Stimulated activated CD4-positive, alpha-beta T cell treated with anti-CD3 and anti-CD28 coated beads, Interleukin-2, amount 100 ng/mL, for 24 hours (primary cell): ENCODE measurements around the gene PTPRN2.
"Not testable (repeated sequence)": the region's sequence is repeated elsewhere in the genome, so short reads cannot be mapped to it uniquely, and the experiment has no call there.

Source experiments
- DNase-seq, 2 donors: peaks; one replicate each; pipeline ENCODE4 v3.0.0-alpha.2; 2020

Gene PTPRN2

DNA sequence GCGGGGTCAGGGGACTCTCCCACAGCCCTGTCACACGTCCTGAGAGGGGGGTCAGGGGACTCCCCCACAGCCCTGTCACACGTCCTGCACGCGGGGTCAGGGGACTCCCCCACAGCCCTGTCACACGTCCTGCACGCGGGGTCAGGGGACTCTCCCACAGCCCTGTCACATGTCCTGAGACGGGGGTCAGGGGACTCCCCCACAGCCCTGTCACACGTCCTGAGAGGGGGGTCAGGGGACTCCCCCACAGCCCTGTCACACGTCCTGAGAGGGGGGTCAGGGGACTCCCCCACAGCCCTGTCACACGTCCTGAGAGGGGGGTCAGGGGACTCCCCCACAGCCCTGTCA lies 210.8 kb downstream of the PTPRN2 start:
- DNase-seq: not testable (repeated sequence)

GRCh38 chr7:158376146-158376838 lies 211.3 kb downstream of the PTPRN2 start:
- DNase-seq: peak; percentile 16 to 24

GRCh38 chr7:158375034-158375433 lies 212.6 kb downstream of the PTPRN2 start:
- DNase-seq: no peak

DNA sequence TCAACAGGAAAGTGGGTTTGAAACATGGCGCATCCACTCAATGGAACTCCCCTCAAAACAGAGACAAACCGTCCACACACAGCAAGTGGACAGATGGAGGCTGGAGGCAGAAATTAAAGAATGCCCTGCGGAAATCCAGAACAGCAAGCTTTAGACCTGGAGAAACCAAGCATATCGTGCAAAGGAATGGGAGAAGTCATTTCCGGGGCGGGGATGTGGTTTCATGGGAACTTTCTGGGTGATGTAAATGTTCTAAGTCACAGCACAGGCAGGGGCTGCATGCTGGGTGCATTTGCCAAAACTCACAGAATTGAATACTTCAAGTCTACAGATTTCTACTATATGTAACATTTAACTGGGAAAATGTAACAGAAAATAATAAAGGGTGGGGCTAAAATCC lies 213.0 kb downstream of the PTPRN2 start:
- no peak for DNase-seq

GRCh38 chr7:158374146-158374545 lies 213.5 kb downstream of the PTPRN2 start:
- no peak for DNase-seq

GRCh38 chr7:158373476-158374133 lies 214.0 kb downstream of the PTPRN2 start:
- DNase-seq: no peak

DNA sequence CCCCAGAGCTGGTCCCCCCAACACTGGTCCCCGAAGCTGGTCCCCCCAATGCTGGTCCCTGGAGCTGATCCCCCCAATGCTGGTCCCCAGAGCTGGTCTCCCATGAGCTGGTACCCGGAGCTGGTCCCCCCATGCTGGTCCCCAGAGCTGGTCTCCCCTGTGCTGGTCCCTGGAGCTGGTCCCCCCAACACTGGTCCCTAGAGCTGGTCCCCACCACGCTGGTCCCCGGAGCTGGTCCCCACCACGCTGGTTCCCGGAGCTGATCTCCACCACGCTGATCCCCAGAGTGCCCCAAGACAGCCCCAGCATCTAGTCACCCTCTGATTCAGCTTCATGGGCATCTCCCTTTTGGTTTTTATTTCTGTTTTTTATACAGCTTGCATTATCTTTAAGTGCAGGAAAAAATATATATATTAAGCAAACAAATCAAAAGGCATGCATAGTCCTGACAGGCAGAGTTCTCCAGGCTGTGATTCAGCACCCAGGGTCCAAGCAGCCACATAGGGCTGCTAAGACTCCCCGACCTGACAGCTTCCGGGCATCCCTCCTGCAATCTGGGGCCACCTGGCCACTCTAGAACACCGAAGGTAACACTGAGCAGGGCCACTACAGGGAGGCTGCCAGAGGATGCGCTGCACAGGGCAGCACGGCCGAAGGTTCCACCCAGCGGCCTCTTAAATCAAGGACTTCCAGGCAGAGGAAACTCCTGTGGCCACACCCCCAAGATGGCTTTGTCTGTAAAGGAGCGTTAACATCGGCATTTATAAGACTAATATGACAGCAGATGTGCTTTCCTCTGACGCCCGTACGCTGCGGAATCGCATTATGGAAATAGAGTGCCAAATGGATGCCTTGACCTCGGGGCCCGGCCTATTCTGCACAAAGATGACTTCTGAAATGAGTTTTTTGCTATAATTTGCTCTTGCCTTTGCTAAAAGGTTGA lies 215.0 kb downstream of the PTPRN2 start:
- DNase-seq: no peak

DNA sequence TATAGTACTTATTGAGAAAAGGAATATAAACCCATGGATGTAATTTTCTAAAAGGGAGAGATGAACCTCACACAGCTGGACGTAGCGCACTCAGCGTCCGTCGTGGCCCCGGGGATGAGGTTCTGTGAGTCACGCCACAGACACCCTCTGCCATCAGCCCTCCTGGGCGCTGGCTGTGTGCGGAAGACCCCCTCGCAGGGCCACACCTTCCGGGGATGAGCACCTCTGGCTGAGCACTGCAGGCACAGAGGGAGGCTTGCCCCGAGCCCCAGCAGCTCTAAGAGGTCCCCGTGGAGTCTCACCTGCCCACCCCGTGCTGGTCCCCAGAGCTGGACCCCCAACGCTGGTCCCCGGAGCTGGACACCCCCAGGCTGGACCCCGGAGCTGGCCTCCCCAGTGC lies 215.8 kb downstream of the PTPRN2 start:
- DNase-seq: no peak

DNA sequence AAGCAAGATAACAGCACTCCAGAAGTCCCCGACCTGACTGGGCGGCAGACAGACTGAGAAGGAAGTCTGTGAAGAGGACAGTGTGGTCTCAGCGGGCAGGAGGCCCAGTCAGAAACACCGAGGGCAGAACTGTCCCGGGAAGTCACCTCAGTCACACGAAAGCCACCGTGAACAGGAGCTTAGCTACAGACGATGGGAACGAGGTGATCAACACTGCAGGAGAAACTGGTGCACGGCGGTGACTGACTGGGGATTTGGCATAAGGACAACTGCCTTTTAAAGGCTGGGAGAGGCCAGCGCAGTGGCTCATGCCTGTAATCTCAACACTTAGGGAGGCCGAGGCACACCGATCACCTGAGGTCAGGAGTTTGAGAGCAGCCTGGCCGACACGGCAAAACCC lies 217.8 kb downstream of the PTPRN2 start:
- DNase-seq: no peak

DNA sequence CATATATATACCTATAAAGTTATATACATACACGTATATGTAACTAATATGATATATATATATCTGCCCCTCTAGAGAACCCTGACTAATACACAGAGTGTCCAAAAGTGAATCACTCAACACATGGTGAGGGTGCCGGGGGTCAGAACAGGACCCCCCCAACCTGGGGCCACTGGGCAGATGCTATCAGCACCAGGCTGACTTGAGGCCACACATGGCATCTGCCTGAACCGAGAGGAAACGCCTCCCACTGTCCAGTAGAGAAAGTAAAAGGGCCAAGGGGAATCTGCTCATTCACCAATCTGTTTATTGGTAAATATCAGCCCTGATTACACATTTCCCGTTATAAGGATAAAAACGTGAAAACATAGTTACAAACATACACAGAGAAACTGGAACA lies 218.3 kb downstream of the PTPRN2 start:
- no peak for DNase-seq

- DNase-seq: no peak
These were observed 219.2 kb downstream of the PTPRN2 start for GRCh38 chr7:158368449-158368848.

GRCh38 chr7:158367634-158367982 lies 220.0 kb downstream of the PTPRN2 start:
- DNase-seq: no peak

GRCh38 chr7:158366916-158367633 lies 220.5 kb downstream of the PTPRN2 start:
- DNase-seq: no peak

DNA sequence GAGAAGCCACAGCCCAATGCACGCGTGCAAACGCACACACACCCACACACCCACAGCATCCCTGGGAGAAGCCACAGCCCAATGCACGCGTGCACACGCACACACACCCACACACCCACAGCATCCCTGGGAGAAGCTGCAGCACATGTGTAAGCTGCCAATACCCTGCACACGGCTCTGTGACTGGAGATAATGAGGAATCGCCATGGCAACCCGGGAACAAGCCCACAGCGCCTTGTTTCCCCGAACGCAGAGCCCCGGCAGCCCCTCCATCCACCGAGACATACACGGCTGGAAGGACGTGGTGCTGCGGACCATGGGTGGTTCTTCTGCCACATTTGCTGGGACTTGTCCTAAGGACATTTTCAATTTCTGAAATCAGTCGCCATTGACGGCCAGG lies 221.3 kb downstream of the PTPRN2 start:
- no peak for DNase-seq

- DNase-seq: no peak
These were observed 222.4 kb downstream of the PTPRN2 start for GRCh38 chr7:158365267-158365666.

DNA sequence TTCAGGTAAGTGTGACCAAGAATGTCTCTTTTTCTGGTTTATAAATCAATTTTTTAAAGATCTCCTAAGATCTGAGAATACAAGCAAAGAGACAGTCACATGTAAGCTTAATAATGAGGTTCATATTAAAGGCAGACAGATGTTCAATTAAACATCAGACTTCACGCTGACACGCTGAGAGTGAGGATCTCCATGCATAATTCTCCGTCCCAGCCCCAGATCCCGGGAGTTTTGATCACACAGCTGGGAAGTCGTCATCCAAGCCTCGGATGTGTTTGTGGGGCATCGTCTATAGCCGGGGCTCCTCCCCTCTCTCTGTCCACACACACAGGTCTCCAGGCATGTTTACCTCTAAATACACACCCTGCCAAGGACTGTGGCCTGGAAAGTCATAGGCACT lies 223.2 kb downstream of the PTPRN2 start:
- DNase-seq: no peak

DNA sequence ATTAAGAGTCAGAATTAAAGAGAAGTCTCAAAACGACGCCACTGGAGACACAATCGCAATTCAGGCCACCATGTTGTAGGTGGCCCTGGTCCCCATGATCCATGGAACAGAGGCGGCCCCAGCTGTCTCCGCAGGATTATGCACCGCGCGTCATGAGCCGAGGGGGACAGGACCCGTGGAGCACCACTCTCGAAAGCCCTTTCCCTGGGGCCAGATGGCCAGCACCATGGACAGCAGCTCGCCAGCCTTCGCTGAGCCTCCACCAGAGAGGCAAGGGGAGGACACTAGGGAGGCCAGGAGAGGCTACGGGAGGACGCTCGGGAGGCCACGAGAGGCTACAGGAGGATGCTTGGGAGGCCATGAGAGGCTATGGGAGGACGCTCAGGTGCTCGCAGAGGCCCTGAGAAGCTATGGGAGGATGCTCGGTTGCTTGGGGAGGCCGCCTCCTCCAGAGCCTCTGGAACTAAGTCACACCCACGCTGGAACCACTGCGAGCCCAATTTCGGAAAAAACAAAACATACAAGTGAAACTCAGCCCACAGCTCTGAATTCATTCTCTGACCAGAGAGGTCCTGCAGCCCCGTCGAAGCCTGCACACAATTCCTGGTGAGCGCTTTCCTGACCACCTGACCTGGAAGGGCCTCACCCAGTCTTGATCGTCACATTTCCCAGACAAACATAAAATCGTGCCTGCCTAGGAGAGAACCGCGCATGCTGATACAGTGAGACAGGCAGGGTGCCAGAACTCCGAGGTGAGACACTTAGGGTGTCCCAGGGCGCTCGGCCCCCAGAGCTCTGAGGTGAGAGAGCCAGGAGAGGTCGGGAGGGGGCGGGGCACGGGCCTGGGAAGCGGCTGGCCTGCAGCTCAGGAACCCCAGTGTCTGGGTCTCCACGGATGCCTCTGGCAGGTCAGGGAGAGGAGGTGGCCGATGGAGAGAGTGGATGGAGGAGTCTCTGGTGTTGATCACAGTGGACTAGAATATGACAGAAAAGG lies 224.4 kb downstream of the PTPRN2 start:
- DNase-seq: no peak

DNA sequence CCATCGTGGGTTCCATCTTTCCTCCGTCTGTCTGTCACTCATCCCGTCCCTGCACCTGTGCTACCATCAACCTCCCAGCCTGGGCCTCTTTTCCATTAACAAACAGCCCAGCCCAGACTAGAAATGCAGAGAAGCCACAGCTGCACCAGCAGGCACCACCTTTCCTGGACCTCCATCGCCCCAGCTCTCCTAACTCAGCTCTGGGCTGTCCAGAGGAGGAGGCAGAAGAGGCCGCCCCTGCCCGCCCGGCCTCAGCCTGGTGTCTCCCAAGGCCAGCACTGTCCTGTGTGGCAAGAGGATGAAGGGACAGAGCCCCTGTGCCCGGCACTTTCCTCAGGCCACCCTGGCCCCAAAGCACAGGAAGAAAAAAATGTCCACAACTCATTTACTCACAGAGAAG lies 225.6 kb downstream of the PTPRN2 start:
- DNase-seq: no peak

DNA sequence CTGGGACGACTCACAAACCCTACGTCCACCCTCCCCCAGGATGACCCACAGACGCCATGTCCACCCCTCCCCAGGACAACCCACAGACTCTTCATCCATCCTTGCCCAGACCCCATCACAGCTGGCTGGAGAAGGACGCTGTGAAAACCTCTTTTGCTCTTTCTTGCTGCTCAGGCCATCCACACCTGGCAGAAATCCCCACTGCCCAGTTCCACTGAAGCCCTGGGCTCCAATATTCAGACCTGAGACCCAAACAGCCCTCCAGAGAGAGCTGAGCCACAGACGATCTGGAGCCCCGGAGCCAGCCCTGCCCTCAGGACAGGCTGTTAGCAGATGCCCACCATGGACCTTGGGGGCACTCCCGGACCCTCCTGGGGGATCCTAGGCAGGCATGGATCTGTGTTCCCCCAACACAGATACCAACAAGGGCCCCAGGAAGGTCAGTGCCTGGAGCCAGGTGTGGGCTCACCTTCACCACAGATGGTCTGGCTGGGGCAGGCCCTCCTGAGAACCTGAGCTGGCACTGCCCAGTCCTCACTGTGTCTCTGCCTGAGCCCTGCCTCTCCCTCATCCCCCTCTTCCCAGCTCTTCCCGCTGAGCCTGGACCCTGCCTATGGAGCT lies 226.2 kb downstream of the PTPRN2 start:
- no peak for DNase-seq

GRCh38 chr7:158358926-158359645 lies 228.5 kb downstream of the PTPRN2 start:
- no peak for DNase-seq
